Bone marrow (tissue), 2 donors: ENCODE measurements around the gene CACNG4.

Experiments
- DNase-seq, 2 donors: peaks; one replicate each; lab custom pipeline; 2025; lab: John Stamatoyannopoulos, UW

CACNG4 gene

DNA sequence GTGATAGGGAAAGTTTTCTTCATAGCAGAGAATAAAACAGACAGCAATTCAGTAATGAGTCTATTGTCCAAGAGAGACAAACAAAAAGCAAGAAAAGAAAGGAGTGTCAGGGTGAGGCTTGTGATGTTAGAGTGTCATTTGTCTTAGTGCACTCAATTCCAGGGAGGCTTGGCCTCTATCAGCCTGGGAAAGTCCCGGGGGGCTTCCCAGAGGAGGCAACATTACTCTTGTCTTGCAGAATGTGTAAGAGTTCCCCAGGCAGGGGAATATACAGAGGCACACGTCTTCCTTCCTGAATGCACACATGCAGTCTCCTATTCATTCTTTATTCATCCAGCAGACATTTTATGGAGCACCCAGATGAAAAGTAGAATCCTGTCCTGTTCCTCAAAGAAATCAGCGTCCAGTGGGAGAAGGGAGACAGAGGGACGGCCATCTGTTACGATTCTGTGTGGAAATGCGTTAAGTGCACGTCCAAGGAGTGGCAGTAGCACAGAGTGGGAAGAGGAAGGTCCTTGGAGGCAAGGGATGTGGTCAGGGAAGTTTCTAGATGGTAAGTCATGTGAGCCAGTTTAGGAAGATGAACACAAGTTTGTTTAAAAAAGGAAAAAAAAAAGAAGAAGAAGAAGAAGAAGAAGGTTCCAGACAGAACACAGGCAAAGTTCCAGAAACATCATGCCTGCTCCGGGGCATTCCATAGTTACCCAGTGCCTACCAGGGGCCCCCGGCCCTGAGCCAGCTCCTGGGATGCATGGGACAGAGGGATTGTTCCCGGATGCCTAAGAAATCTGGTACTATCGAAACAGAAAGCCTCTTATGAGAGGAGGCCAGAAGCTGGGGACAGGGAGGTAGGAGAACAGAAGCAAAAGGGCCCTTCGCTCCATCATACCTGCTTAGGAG is 21.1 kb downstream of the CACNG4 start:
- no peak for DNase-seq

DNA sequence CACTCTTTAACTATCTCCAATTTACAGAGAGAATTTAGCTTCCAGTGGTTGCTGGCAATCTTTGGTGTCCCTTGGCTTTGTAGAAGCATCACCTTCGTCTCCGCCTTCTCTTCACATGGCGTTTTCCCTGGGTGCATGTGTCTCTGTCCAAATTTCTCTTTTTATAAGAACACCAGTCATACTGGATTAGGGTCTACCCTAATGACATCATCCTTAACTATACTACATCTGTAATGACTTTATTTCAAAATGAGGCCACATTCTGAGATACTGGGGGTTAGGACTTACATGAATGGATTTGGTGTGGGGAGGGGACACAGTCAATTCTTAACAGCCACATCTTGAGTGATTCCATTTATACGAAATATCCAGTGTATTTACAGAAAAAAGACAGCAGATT is 22.2 kb downstream of the CACNG4 start:
- DNase-seq: no peak

DNA sequence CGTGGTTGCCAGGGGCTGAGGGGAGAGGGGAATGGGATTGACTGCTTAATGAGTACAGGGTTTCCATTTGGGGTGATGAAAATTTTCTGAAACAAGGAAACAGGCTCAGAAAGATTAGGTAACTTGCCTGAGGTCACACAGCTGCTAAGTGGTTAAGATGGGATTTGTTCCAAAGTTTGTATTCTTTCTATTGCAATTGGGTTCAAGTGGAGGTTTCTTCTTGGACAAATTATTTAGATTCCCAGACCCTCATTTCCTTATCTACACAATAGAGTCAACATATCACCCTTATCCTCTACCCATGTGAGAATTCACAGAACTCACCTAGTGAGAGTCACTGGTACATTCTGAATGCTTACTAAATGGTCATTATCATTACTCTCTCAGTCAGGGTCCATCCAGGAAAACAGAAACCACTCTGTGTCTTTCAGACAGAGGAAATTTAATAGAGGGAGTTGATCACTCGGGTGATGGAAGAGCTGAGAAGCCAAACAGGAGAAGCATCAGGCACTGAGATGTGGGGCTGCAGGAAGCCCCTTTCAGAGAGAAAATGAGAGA is 22.6 kb downstream of the CACNG4 start:
- no peak for DNase-seq

DNA sequence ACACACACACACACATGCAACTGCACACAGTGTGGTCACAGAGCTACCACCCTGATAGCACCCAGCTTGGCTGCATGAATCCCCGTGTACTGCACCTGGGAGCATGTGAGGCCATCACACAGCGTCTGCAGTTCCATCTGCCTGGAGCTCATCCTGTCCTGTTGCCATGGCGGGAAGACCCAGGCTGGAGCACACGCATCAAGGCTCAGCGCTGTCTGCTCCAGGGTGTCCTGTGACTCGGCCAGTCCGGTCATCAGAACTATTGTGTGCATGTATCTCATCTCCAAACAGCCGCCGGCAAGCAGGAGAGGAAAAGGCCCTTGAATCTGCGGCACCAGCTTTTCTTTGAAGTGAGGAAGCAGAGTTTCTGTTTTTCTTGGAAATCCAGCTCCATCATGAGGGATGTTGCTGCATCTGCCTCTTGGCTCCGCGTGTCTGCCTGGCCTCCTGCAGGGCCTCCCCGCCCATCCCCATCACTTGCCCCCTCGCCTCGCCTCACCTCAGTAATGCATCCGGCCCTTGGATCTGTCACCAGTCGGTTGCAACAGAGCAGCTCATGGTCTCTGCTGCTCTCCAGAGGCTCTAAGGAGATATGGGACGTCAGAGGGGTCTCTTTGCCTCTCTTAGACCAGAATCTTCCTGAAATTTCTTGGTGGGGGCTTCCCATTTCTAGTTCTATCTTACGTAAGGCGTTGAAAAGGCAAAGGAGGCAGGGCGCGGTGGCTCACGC is 23.7 kb downstream of the CACNG4 start:
- DNase-seq: no peak

DNA sequence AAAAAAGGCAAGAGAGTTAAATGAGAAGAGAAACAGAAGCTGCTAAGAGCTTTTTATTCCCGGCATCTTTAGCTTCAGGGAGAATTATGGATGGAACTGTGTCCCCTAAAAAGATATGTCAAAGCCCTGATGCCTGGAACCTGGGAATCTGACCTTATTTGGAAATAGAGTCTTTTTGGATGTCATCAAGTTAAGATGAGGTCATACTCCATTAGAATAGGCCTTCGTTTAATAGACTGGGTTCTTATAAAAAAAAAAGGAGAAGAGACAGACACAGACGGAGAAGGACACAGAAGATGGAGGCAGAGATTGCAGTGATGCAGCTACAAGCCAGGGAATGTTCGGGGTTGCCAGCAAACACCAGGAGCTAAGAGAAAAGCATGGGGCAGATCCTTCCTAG is 24.6 kb downstream of the CACNG4 start:
- no peak for DNase-seq

DNA sequence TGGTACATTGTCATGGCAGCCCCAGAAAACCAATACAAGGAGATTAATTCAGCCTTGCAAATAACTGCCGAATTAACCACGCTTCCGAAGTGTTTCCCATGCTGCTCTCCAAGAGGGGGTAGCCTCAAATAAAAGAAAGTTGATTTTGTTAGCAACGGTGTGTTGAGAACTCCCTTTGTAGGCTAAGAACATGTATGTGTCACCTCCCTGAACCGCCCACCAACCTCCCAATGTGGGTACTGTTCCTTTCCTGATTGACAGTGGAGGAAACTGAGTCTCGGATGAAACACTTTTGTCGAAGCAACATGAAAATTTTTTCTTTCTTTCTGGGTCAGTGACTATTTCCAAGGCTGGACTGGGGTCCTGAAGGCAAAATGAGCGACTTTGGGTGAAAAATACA is 25.1 kb downstream of the CACNG4 start:
- DNase-seq: no peak

DNA sequence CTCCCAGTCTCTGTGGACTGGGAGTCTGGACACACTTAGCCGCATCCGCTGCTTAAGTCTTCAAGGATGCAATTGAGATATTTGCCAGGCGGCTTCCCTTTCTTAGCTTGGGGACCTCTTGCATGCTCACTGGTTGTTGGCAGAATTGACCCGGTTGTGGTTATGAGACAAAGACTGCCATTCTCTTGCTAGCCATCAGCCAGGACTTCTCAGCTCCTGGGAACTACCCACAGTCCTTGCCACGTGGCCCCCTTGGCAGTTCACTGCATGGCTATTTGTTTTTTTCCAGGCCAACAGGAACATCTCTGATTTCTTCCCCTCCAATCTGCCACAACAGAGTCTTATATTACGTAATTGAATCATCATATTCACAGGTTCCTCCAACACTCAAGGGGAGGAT is 25.5 kb downstream of the CACNG4 start:
- no peak for DNase-seq

DNA sequence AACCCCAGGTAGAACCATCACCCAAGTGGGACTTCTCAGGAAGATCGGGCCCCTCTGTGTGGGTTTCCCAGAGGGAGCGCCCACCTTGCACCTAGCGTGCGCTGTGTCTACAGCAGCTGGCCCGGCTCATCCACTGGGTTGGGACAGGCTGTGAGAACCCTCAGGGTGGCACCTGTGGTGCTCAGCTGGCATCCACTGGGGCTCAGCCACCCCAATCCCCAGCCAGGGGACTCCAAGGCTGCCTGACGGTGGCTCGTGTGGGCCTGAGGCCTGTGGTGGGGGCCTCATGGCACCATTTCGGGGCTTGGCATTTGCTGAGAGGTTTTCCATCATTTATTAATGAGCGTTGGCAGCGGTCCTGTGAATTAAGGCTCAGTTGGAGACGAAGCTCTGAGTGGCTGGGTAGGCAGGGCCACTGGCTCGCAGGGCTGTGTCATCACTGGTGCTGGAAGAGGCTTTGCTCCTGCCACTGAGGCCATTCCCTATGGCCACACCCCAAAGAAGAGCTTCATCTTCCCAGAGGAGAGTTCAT is 28.5 kb downstream of the CACNG4 start:
- no peak for DNase-seq

DNA sequence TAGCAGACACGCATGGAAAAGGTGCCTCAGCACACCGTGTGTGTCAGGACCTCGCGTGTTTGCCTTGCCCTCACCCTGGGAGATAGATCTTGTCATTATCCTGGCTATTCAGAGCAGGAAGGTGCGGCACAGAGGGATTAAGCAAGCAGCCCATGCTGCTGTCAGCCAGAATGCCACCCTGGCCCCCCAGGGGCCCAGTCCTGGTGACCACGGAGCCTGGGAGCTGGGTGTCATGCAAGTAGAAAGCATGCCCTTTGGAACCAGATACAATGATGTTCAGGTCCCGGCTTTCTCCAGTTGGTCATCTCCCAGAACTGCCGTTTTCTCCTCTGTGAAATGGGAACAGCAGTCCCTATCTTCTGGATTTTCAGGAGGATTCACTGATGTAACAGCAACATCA is 29.9 kb downstream of the CACNG4 start:
- no peak for DNase-seq

DNA sequence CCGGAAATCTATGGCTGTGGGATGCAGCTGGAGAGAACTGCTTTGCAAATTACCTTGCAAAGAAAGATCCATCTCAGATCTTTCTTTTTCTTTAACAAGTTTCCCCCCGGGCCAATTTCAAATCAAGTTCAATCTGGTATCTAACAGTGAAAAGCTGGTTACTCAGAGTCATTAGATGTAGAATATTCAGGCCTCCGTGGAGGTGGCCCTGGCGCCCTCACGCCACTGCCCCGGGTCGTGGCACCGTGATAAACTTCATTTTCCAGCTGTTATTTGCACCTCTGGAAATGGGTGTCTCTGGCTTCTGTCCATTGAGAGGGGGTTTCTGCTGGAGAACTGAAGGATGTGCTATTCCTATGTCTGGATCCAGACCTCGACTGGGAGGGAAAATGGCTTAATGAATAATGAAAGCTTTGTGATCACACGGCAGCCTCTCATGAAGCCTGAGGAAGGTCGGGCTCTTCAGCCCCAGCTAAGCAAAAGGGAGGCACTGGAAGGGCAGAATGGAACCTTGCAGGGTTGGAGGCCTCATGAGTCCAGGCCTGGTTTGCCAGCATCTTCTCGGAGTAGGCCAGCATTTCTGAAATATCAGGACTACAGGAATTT is 30.5 kb downstream of the CACNG4 start:
- DNase-seq: no peak

DNA sequence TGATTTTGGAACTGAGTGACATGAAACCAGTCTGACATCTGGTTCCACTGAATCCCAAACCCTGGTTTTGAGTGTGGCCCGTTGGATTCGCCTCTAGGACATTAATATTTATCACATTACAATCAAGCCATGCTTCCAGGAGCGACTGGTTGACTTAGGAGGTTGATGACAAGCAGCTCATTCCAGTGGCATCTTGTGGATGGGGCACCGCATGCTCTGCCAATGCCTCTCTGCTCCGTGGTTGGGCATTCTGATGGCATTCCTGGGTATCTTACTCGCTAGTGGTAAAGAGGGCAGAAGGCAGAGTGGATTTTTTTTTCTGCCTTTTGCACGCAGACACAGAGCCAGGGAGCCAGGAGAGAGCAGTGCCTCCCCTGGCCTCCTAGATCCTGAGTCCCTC is 31.4 kb downstream of the CACNG4 start:
- DNase-seq: no peak

DNA sequence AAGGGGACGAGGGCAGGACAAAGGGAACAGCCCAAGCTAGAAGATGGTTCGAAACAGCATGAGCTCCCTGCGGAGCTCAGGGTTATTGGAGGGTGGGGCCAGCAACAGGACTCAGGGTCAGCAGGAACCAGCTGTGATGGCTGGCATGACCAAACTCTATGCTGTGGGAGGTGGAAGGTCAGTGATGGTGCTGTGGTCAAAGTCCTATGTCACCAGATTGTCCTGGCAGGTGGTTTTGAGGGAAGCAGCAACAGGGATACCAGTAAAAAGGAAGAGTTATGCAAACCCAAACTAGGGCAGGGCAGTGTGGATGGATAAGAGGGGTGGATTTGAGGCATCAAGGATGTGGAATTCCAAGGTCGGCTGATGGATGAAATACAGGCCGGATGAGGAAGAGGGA is 32.4 kb downstream of the CACNG4 start:
- DNase-seq: no peak

DNA sequence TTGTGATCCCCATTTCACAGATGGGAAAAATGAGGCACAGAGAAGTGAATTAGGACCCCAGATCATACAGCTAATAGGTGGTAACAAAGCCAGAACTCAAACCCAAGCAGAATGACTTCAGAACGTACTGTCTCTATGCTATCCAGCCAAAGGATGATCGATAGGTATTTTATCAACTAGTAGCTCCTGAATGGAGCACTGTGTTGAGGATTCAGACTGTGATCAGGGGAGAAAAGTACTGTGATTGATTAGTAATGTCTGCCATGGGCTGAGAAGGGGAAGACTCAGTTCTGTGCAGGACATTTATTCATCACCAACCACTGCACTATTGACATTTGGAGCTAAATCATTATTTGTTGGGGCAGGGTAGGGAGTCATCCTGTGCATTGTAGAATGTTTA is 38.7 kb downstream of the CACNG4 start:
- DNase-seq: no peak

DNA sequence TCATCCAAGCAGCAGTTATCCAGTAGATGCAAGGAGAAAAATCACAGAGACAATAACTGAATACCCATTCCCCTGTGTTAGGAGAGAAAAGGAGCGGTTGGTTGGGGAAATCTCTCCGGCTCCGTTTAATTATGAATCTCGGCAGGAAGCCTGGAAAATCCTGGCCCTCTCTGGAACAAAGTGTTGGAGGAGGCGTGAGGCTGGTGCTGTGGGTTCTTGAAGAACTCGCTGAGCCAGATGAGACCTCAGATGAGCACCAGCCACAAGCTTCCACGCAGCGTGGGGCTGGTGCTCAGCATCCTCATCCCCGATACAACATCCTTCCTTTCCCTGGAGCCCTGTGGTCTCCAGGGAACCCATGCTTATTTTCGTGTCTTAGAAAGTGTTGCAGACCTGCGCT is 39.7 kb downstream of the CACNG4 start:
- no peak for DNase-seq

DNA sequence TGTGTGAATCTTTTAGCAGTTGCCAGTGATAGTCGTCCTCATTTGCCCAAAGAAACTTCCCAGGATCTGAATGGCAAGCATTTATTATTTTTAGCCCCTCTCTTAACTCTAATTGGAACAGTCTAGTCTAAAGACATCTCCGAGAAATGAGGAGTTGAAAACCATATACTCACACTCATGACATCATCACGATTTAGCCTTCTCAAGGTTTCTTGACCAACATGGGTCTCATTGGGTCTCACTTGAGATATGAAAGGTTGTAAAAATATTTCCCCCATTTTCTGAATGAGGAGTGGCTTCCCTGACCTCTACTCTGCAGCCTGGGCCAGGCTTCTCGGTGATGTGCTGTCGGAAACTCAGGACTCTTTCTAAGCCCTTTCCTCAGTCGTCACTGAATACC is 42.8 kb downstream of the CACNG4 start:
- DNase-seq: no peak

DNA sequence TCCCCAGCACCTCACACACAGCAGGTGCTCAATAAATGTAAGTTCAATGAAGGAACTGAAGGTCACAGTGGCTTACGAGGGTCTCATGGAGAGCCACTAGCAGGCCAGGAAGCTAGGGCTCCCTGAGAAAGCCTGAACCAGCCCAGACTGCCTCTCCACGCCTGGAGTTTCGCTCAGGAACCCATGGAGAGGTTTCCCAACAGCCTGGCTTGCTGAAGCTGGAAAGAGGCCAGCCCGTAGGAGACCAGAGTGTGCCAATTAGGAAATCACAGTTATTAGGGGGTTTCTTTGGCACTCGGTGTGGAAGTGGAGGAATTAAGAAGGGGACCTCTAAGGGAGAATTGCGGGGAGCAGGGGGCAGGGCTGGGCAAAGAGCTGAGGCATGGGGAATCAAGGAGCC is 43.6 kb downstream of the CACNG4 start:
- no peak for DNase-seq

DNA sequence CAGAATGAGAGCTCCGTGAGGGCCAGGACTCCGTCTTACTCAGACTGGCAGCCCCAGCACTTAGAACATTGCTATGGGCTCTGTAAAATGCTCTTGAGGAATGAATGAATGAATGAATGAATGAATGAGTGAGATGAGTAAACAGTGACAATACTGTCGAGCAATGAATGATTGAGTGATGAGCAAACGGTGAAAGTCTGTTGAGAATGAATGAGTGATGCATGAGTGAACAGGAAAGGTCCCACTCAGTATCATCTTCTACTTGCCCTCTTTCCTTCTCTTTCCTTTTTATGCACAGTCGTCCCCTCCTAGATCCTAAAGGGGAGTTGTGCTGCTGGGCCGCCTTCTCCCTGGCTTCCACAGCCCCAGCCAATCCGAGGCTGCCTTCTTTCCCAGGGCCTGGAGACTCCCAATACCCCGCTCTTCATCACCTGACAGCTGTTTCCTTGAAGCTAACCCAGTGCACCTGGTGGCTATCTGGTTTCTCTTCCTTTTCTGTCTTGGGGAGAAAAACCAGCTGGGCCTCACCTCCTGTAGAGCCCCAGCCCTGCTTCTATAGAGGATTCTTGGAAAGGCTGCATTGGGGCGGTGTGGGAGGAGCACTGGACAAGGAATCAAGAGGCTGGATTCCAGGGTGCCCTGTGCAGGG is 47.1 kb downstream of the CACNG4 start:
- DNase-seq: no peak

DNA sequence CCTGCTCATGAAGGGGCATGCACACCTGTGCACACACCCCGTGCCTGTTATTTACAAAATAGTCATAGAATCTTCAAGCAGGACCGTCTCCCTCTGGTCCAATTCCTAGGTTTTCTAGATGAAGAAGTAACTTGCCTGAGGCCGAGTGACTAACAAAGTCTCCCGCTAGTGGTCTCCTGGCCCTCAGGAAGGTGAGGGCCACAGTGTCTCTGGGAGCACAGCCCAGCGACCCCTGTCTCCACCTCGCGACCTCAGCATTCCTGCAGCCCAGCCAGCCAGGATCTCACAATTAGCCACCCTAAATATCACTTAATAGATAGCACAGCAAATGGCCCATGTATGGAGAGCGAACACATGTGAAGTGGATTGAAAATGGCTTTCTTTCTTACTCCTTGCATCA is 49.4 kb downstream of the CACNG4 start:
- no peak for DNase-seq

DNA sequence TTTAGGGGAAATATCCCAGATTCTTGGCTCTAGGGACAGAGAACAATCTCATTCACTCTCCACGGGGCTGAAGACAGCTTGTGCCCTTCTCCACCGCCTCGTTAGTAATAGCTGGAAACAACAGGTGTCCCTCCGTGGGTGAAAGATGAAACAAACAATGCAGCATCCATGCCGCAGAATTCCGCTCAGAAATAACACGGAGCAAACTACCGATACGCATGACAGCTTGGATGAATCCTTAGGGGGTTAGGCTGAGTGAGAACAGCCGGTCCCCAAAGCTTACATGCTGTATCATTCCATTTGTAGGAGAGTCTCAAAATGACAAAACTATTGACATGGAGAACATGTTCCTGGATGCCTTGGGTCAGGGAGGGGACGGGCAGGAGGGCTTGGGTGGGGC is 50.5 kb downstream of the CACNG4 start:
- DNase-seq: no peak

DNA sequence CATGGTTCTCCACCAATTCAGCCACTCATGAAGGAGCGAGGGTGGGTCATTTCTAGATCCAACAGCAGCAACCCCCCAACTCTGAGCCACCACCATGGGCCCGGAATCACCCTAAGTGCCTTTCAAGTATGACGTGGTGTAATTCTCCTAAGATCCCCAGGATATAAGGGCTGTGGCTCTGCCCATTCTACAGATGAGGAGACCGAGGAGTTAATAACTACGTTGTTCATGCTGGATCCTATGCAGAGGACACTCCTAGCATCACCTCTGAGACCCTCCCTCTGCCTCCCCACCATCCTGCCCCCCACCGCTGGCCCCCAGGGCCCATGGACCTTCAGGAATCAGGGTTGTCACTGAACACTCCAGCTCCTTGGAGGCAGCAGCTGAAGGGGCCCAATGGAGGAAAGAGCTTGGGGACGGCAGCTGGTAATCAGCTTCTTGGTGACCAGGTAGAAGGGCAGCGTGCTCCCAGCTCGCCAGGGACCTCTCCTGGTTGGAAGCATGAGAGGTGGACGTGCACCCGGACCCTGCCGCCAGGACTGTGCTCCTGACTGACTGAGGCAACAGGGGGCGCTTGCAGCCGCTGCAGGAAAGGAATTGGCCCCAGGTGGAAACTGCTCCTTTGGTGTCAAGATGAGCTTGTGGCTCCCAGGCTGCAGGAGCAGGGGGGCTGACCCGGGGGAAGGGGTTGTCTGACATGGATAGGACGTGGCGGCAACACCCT is 51.7 kb downstream of the CACNG4 start:
- no peak for DNase-seq

DNA sequence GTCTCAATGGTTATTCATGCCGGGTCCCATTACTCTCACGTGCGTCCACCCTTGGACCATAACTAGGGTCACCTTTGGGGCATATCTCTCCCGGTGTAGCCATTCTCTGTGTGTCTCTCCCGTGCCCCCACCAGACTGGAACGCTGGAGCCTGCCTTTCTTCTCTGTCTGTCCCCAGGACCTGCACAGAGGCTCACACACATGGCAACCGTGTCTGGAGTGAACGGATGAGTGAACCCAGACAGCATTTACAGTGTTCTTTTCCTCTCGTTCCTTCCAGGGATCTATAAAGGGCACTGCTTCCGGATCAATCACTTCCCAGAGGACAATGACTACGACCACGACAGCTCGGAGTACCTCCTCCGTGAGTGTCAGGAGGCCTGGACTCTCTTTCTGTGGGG is 53.4 kb downstream of the CACNG4 start:
- DNase-seq: no peak
